Mucosa of rectum (tissue), 2 donors: Measurements from ENCODE around the gene LIMA1.
"Not testable (repeated sequence)": the region's sequence is repeated elsewhere in the genome, so short reads cannot be mapped to it uniquely, and the experiment has no call there.

Experiments used
- H3K27ac ChIP-seq, 2 donors: one replicate each; pipeline ENCODE4 v1.7.0; 2013; ENCODE audit warnings: inconsistent platforms in 2 of 2, low read depth in 2 of 2, low read length in 2 of 2
- H3K27me3 ChIP-seq, 2 donors: one replicate each; pipeline ENCODE4 v1.7.0; 2013; ENCODE audit warnings: low read length in 2 of 2; ENCODE audit not compliant: control insufficient read depth in 2 of 2, insufficient read depth in 2 of 2
- H3K36me3 ChIP-seq, 2 donors: one replicate each; pipeline ENCODE4 v1.7.0; 2013; ENCODE audit warnings: low read length in 2 of 2; ENCODE audit not compliant: control insufficient read depth in 2 of 2, insufficient read depth in 2 of 2
- H3K4me1 ChIP-seq, 2 donors: one replicate each; pipeline ENCODE4 v1.7.0; 2013; ENCODE audit warnings: low read length in 2 of 2, mild to moderate bottlenecking in 1 of 2; ENCODE audit not compliant: control insufficient read depth in 2 of 2, insufficient read depth in 2 of 2
- H3K4me3 ChIP-seq, 2 donors: one replicate each; pipeline ENCODE4 v1.7.0; 2013; ENCODE audit warnings: low read length in 2 of 2
- H3K9ac ChIP-seq, 2 donors: one replicate each; pipeline ENCODE4 v1.7.0; 2013; ENCODE audit warnings: low read length in 2 of 2, low read depth in 1 of 2, mild to moderate bottlenecking in 1 of 2
- H3K9me3 ChIP-seq, 2 donors: one replicate each; pipeline ENCODE4 v1.7.0; 2013; ENCODE audit warnings: low read length in 2 of 2; ENCODE audit not compliant: control insufficient read depth in 2 of 2
- donor health status: healthy.
- donor health status: Normal muscosa, but diverticular disease.

Gene LIMA1

GRCh38 chr12:50157259-50157658 lies 126.1 kb downstream of the LIMA1 start:
- Histone ChIP-seq H3K9me3 (no peaks in the 10 kb centered on the region), H3K27ac (no peak overlapping the region), H3K27me3 (no peaks in the 10 kb centered on the region), H3K4me3 (no peak overlapping the region), H3K4me1 (no peaks in the 10 kb centered on the region), H3K9ac (no peak overlapping the region), H3K36me3 (no peaks in the 10 kb centered on the region)

DNA sequence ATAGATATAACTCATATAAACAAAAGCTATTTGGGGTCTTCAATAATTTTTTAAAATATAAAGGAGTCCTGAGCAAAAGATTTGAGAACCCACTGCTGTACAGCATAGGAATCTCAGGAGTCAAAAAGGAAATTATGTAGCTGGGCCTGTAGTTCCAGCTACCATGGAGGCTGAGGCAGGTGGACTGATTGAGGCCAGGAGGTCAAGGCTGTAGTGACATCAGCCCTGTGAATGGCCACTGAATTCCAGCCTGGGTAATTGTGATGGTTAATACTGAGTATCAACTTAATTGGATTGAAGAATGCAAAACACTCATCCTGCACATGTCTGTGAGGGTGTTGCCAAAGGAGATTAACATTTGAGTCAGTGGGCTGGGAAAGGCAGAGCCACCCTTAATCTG lies 126.7 kb downstream of the LIMA1 start:
- no peak overlapping the region for H3K4me3 ChIP-seq
- H3K9me3 ChIP-seq, result no peaks in the 10 kb centered on the region
- H3K27me3 ChIP-seq, result no peaks in the 10 kb centered on the region
- no peak overlapping the region for H3K27ac ChIP-seq
- H3K4me1 ChIP-seq, result no peaks in the 10 kb centered on the region
- H3K9ac ChIP-seq, result no peak overlapping the region
- no peaks in the 10 kb centered on the region for H3K36me3 ChIP-seq

- not testable (repeated sequence) for H3K4me1 ChIP-seq, H3K27me3 ChIP-seq
These were observed 128.4 kb downstream of the LIMA1 start for GRCh38 chr12:50154947-50155346.

GRCh38 chr12:50151047-50151687 lies 132.2 kb downstream of the LIMA1 start:
- H3K4me3 ChIP-seq, result no peak overlapping the region
- H3K4me1 ChIP-seq, result no peaks in the 10 kb centered on the region
- no peaks in the 10 kb centered on the region for H3K36me3 ChIP-seq
- no peaks in the 10 kb centered on the region for H3K9me3 ChIP-seq
- no peak overlapping the region for H3K9ac ChIP-seq
- H3K27ac ChIP-seq, result no peak overlapping the region
- no peaks in the 10 kb centered on the region for H3K27me3 ChIP-seq

More at GRCh38 chr12:50154947-50155346, 128.4 kb downstream of the LIMA1 start:
- not testable (repeated sequence) for H3K9ac ChIP-seq, H3K27ac ChIP-seq, H3K4me3 ChIP-seq, H3K9me3 ChIP-seq, H3K36me3 ChIP-seq

GRCh38 chr12:50149311-50149710 lies 134.0 kb downstream of the LIMA1 start:
- no peaks in the 10 kb centered on the region for H3K27me3 ChIP-seq
- H3K4me1 ChIP-seq, result no peaks in the 10 kb centered on the region
- H3K9me3 ChIP-seq, result no peaks in the 10 kb centered on the region
- H3K27ac ChIP-seq, result no peak overlapping the region
- H3K9ac ChIP-seq, result no peak overlapping the region
- no peak overlapping the region for H3K4me3 ChIP-seq
- H3K36me3 ChIP-seq, result no peaks in the 10 kb centered on the region

DNA sequence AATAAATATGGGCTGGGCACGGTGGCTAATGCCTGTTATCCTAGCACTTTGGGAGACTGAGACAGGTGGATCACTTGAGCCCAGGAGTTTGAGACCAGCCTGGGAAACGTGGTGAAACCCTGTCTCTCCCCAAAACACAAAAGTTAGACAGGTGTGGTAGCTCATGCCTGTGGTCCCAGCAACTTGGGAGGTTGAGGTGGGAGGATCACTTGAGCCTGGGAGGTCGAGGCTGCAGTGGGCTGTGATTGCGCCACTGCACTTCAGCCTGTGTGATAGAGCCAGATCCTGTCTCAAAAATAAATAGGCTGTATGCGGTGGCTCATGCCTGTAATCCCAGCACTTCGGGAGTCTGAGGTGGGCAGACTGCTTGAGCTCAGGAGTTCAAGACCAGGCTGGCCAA lies 135.3 kb downstream of the LIMA1 start:
- not testable (repeated sequence) for H3K4me3 ChIP-seq, H3K36me3 ChIP-seq, H3K27ac ChIP-seq, H3K9ac ChIP-seq, H3K9me3 ChIP-seq, H3K27me3 ChIP-seq, H3K4me1 ChIP-seq

DNA sequence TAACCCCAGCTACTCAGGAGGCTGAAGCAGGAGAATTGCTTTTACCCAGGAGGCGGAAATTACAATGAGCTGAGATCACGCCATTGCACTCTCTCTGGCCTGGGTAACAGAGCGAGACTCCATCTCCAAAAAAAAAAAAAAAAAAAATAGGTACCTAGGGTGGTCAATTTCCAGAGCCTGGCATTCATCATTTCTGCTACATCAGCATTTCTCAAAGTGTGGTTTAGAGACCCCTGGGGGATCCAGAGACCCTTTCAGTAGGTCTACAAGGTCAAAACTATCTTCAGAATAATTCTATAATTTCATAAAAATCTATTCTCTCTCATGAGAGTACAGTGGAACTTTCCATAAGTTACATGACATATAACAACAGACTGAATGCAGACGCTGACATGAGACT lies 136.0 kb downstream of the LIMA1 start:
- Histone ChIP-seq H3K27ac (no peak overlapping the region), H3K36me3 (peaks cover 0 to 3% of the 10 kb centered on the region in 2 donors), H3K9ac (no peak overlapping the region), H3K9me3 (no peaks in the 10 kb centered on the region), H3K27me3 (no peaks in the 10 kb centered on the region), H3K4me1 (no peaks in the 10 kb centered on the region), H3K4me3 (no peak overlapping the region)

DNA sequence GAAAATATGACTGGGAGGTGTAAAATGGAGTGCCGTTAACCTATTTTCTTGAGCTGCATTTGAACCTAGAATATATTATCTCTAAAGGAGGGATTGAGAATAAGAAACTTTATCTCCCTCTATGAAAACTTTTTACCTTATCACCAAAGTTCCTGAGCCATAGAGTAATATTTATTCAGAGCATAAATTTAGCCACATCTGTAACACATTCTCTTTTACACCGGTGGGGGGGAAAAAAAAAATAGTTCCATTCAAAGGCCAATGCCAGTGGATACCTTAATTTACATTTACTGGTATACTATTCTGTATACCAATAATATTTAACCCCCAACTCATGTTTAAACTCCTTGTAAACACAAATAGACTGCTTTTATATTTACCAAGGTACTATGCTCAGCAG lies 137.9 kb downstream of the LIMA1 start:
- H3K9me3 ChIP-seq, result no peaks in the 10 kb centered on the region
- no peak overlapping the region for H3K9ac ChIP-seq
- H3K36me3 ChIP-seq, result peaks cover 2 to 7% of the 10 kb centered on the region in 2 donors
- H3K27ac ChIP-seq, result no peak overlapping the region
- no peaks in the 10 kb centered on the region for H3K27me3 ChIP-seq
- H3K4me1 ChIP-seq, result no peaks in the 10 kb centered on the region
- no peak overlapping the region for H3K4me3 ChIP-seq

- Histone ChIP-seq H3K9ac (no peak overlapping the region), H3K4me1 (no peaks in the 10 kb centered on the region), H3K27me3 (no peaks in the 10 kb centered on the region), H3K4me3 (no peak overlapping the region), H3K36me3 (peaks cover 6 to 9% of the 10 kb centered on the region in 2 donors), H3K9me3 (no peaks in the 10 kb centered on the region), H3K27ac (no peak overlapping the region)
These were observed 140.3 kb downstream of the LIMA1 start for GRCh38 chr12:50142993-50143392.

DNA sequence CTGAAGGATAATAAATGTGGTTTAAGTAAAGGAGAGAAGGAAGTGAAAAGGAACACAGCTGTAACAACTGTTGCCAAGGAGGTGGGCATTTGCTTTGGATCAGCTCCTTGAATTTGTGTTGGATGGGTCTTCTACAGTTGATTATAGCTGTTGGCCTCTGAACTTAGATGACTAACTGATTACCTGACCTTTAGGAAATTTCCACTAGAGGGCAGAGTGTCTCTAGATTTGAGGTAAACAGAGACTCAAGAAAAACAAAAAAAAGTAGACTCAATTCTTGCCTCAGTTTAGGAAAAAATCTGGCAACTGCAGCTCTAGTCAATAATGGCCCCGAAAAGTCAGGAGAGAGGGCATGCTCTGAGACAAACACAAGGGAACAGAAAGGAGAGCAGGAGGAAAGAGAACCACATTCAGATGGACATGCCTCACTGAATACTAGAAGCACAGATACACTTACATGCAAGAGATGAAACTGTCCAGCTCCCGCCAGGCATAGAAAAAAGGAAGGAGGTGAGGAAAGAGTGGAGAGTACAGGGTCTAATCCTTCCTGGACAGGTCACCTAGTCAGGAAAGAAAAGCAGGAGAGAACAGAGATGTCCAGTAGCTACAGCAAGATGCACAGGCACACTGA lies 150.7 kb downstream of the LIMA1 start:
- no peak overlapping the region for H3K4me3 ChIP-seq
- H3K4me1 ChIP-seq, result peaks cover 0 to 2% of the 10 kb centered on the region in 2 donors
- no peak overlapping the region for H3K9ac ChIP-seq
- H3K27ac ChIP-seq, result no peak overlapping the region
- peaks cover 36 to 53% of the 10 kb centered on the region in 2 donors for H3K36me3 ChIP-seq
- H3K27me3 ChIP-seq, result no peaks in the 10 kb centered on the region
- no peaks in the 10 kb centered on the region for H3K9me3 ChIP-seq
